Activated T-cell treated with anti-CD3 and anti-CD28 coated beads for 4 hours (primary cell): ENCODE measurements around the gene ANXA2.
"Not testable (repeated sequence)": the region's sequence is repeated elsewhere in the genome, so short reads cannot be mapped to it uniquely, and the experiment has no call there.

ENCODE experiments used
- DNase-seq: peaks from one replicate; pipeline ENCODE4 v3.0.0-alpha.2; 2020

ANXA2 gene

GRCh38 chr15:60397772-60398445 lies at the start of gene ANXA2:
Gene ANXA2 (minus strand): TSS chr15:60397986. CDS start chr15:60386075, 11,911 bp downstream.
- DNase-seq = peak; percentile 70

GRCh38 chr15:60444289-60444912 lies 46.6 kb upstream of the ANXA2 start:
- DNase-seq = no peak

GRCh38 chr15:60442763-60443162 lies 45.0 kb upstream of the ANXA2 start:
- DNase-seq = no peak

GRCh38 chr15:60442031-60442650 lies 44.4 kb upstream of the ANXA2 start:
- no peak for DNase-seq

GRCh38 chr15:60441331-60441730 lies 43.5 kb upstream of the ANXA2 start:
- no peak for DNase-seq

GRCh38 chr15:60438646-60439045 lies 40.9 kb upstream of the ANXA2 start:
- no peak for DNase-seq

GRCh38 chr15:60428935-60429334 lies 31.1 kb upstream of the ANXA2 start:
- DNase-seq = no peak

GRCh38 chr15:60426870-60427508 lies 29.2 kb upstream of the ANXA2 start:
- no peak for DNase-seq

- DNase-seq = no peak
These were observed 27.7 kb upstream of the ANXA2 start for GRCh38 chr15:60425461-60425860.

GRCh38 chr15:60424006-60424405 lies 26.2 kb upstream of the ANXA2 start:
- no peak for DNase-seq

- no peak for DNase-seq
These were observed 25.8 kb upstream of the ANXA2 start for GRCh38 chr15:60423537-60423936.

GRCh38 chr15:60421544-60421943 lies 23.8 kb upstream of the ANXA2 start:
- DNase-seq = no peak

GRCh38 chr15:60420203-60420716 lies 22.5 kb upstream of the ANXA2 start:
- no peak for DNase-seq

GRCh38 chr15:60419753-60420152 lies 22.0 kb upstream of the ANXA2 start:
- DNase-seq = no peak

GRCh38 chr15:60418096-60418495 lies 20.3 kb upstream of the ANXA2 start:
- no peak for DNase-seq

- DNase-seq = no peak
These were observed 19.3 kb upstream of the ANXA2 start for GRCh38 chr15:60417112-60417511.

GRCh38 chr15:60416484-60416883 lies 18.7 kb upstream of the ANXA2 start:
- DNase-seq = no peak

GRCh38 chr15:60414016-60414682 lies 16.4 kb upstream of the ANXA2 start:
- no peak for DNase-seq

GRCh38 chr15:60413231-60413824 lies 15.5 kb upstream of the ANXA2 start:
- DNase-seq = no peak

GRCh38 chr15:60412807-60413206 lies 15.0 kb upstream of the ANXA2 start:
- not testable (repeated sequence) for DNase-seq

GRCh38 chr15:60411774-60412425 lies 14.1 kb upstream of the ANXA2 start:
- DNase-seq = no peak

GRCh38 chr15:60410350-60410749 lies 12.6 kb upstream of the ANXA2 start:
- DNase-seq = not testable (repeated sequence)
